HCT116 (cell line): Measurements from ENCODE around the gene IST1. TPM values are rescaled to one million over a fixed set of nuclear protein-coding genes. Genes with fewer than 3 reads are reported as not detected.

ENCODE experiments used
- ATAC-seq: fragments of 200-7000 bp; cut with Tn5 transposase; 2 replicates; pipeline ENCODE4 v1.9.1; 2020; ENCODE audit warnings: mild to moderate bottlenecking, moderate library complexity
- BruUV-seq: library from RNA; stranded (reverse); fragments of 400-500 nt; replicated peaks from 2 replicates; lab custom pipeline; 2021; lab: Mats Ljungman, UMichigan
- CTCF ChIA-PET: fragments of 300-600 bp; sonication (Branson Sonifier 250); formaldehyde crosslinking; loops from one replicate; lab custom pipeline; 2021; ENCODE audit warnings: antibody characterized with exemption; lab: Charles Lee
- POLR2A ChIA-PET: fragments of 300-600, 350-600 bp; sonication (Branson Sonifier 250); formaldehyde crosslinking; loops from one replicate; lab custom pipeline; 2021; ENCODE audit warnings: antibody characterized with exemption; lab: Charles Lee
- RAD21 ChIA-PET, 2 experiments: fragments of 300-600 bp; sonication (Branson Sonifier 250); formaldehyde crosslinking; loops; one replicate each; lab custom pipeline; 2023; ENCODE audit warnings: low total read pairs in 2 of 2; ENCODE audit not compliant: uncharacterized antibody in 2 of 2, unreplicated experiment in 2 of 2, low non-redundant PET in 1 of 2; lab: Charles Lee
- DNase-seq: peaks from one replicate; pipeline ENCODE4 v3.0.0-alpha.2; 2010; ENCODE audit warnings: low read depth, low spot score
- H2AFZ ChIP-seq: fragments of 200-600 bp; shearing (Covaris generic), sonication (generic); 2 replicates; pipeline ENCODE4 v1.6.1; 2017; ENCODE audit warnings: low read depth, mixed run types, mixed read lengths, antibody characterized with exemption, low read length; ENCODE audit not compliant: poor library complexity, severe bottlenecking
- H3K27ac ChIP-seq: 2 replicates; pipeline ENCODE4 v1.5.1; 2012; ENCODE audit warnings: low read depth, low read length
- H3K27me3 ChIP-seq: fragments of 200-600 bp; sonication (generic); 2 replicates; pipeline ENCODE4 v1.6.1; 2016; ENCODE audit warnings: mixed run types, low read length, mixed read lengths; ENCODE audit not compliant: insufficient read depth
- H3K36me3 ChIP-seq, 2 experiments: fragments of 200-500 bp in 1 of 2; fragments of 200-600 bp in 1 of 2; sonication (Bioruptor generic) in 1 of 2; sonication (generic) in 1 of 2; 2 replicates each; pipeline versions ENCODE4 v1.5.1 to v1.6.1; 2014 to 2016; ENCODE audit warnings: low read length in 2 of 2, inconsistent platforms in 1 of 2, mixed read lengths in 1 of 2, mixed run types in 1 of 2; ENCODE audit not compliant: insufficient read depth in 2 of 2, control insufficient read depth in 1 of 2
- H3K4me1 ChIP-seq, 2 experiments: fragments of 200-600 bp in 1 of 2; sonication (generic) in 1 of 2; 2 replicates each; pipeline versions ENCODE4 v1.5.1 to v1.6.1; 2012 to 2017; ENCODE audit warnings: low read length in 2 of 2, inconsistent platforms in 1 of 2, mild to moderate bottlenecking in 1 of 2, mixed read lengths in 1 of 2, mixed run types in 1 of 2, moderate library complexity in 1 of 2; ENCODE audit not compliant: insufficient read depth in 2 of 2, control insufficient read depth in 1 of 2
- H3K4me2 ChIP-seq: fragments of 200-600 bp; sonication (generic); 2 replicates; pipeline ENCODE4 v1.6.1; 2017; ENCODE audit warnings: mixed run types, low read length, mixed read lengths
- H3K4me3 ChIP-seq, 2 experiments: fragments of 200-600 bp in 1 of 2; sonication (generic) in 1 of 2; replicated peaks in 1 of 2; 2 replicates each; pipeline ENCODE4 v1.5.1; 2011 to 2016; ENCODE audit warnings: low read length in 2 of 2, control low read depth in 1 of 2, low read depth in 1 of 2, mild to moderate bottlenecking in 1 of 2, mixed read lengths in 1 of 2, mixed run types in 1 of 2
- H3K79me2 ChIP-seq: fragments of 200-600 bp; sonication (generic); 2 replicates; pipeline ENCODE4 v1.6.1; 2017; ENCODE audit warnings: mild to moderate bottlenecking, mixed run types, low read length, moderate library complexity, mixed read lengths; ENCODE audit not compliant: insufficient read depth
- H3K9ac ChIP-seq: fragments of 200-600 bp; sonication (generic); 2 replicates; pipeline ENCODE4 v1.6.1; 2016; ENCODE audit warnings: low read length, mixed read lengths
- H3K9me2 ChIP-seq: fragments of 200-600 bp; sonication (generic), shearing (Covaris generic); 2 replicates; pipeline ENCODE4 v1.6.1; 2017; ENCODE audit warnings: mixed run types, mild to moderate bottlenecking, moderate library complexity; ENCODE audit not compliant: insufficient read depth
- H3K9me3 ChIP-seq, 2 experiments: fragments of 200-500 bp in 1 of 2; fragments of 200-600 bp in 1 of 2; sonication (Bioruptor generic) in 1 of 2; sonication (generic) in 1 of 2; 2 replicates each; pipeline ENCODE4 v1.6.1; 2014 to 2017; ENCODE audit warnings: low read length in 2 of 2, mixed read lengths in 2 of 2, inconsistent platforms in 1 of 2, low read depth in 1 of 2, mild to moderate bottlenecking in 1 of 2, mixed run types in 1 of 2, moderate library complexity in 1 of 2; ENCODE audit not compliant: control insufficient read depth in 1 of 2, insufficient read depth in 1 of 2
- H4K20me1 ChIP-seq: fragments of 200-600 bp; sonication (generic), shearing (Covaris generic); 2 replicates; pipeline ENCODE4 v1.6.1; 2017; ENCODE audit warnings: mixed run types, mild to moderate bottlenecking, moderate library complexity; ENCODE audit not compliant: insufficient read depth
- CBX3 ChIP-seq: IDR thresholded peaks from 2 replicates; pipeline ENCODE4 v1.6.1; 2012; ENCODE audit warnings: low read depth
- CEBPB ChIP-seq: IDR thresholded peaks from 2 replicates; pipeline ENCODE4 v1.6.1; 2012; ENCODE audit warnings: low read depth
- EGR1 ChIP-seq: IDR thresholded peaks from 2 replicates; pipeline ENCODE4 v1.6.1; 2012; ENCODE audit warnings: low read depth
- ELF1 ChIP-seq: IDR thresholded peaks from 2 replicates; pipeline ENCODE4 v1.6.1; 2012; ENCODE audit warnings: low read depth, borderline replicate concordance
- EZH2 ChIP-seq: fragments of 200-600 bp; sonication (generic); IDR thresholded peaks from 2 replicates; pipeline ENCODE4 v1.6.1; 2017; ENCODE audit warnings: antibody characterized with exemption, mixed run types
- EZH2phosphoT487 ChIP-seq: fragments of 200-600 bp; IDR thresholded peaks from 2 replicates; pipeline ENCODE4 v1.6.1; 2018; ENCODE audit warnings: antibody characterized with exemption, borderline replicate concordance
- POLR2A ChIP-seq: IDR thresholded peaks from 2 replicates; pipeline ENCODE4 v1.7.0; 2011; ENCODE audit warnings: borderline replicate concordance; ENCODE audit not compliant: insufficient read depth, insufficient read length; ENCODE audit errors: extremely low read depth
- RAD21 ChIP-seq: IDR thresholded peaks from 2 replicates; pipeline ENCODE4 v1.6.1; 2012; ENCODE audit warnings: low read depth, mild to moderate bottlenecking
- SRF ChIP-seq: IDR thresholded peaks from 2 replicates; pipeline ENCODE4 v1.6.1; 2012; ENCODE audit warnings: low read depth
- ZFX ChIP-seq: fragments of 450-650 bp; IDR thresholded peaks from 2 replicates; pipeline ENCODE4 v1.6.1; 2017
- ZNF274 ChIP-seq: fragments of 200-500 bp; sonication (Bioruptor generic); IDR thresholded peaks from 2 replicates; pipeline ENCODE4 v1.6.1; 2014; ENCODE audit warnings: mild to moderate bottlenecking, low read depth, low read length, inconsistent platforms
- intact Hi-C: fragments of 100-400 bp; cut with micrococcal nuclease; formaldehyde crosslinking; loops from 2 replicates; pipeline ENCODE4 v1.10.0; 2022
- total RNA-seq: library from RNA; stranded (reverse); gene quantifications from one replicate; pipeline ENCODE4 v1.2.1, GENCODE V29; 2021; ENCODE audit not compliant: unreplicated experiment
- TF ChIP-seq, protein P1 (sequence below): IDR thresholded peaks from 2 replicates; pipeline ENCODE4 v1.6.1; 2012
- TF ChIP-seq, protein P2 (sequence below): IDR thresholded peaks from 2 replicates; pipeline ENCODE4 v1.6.1; 2012
- TF ChIP-seq, protein P3 (sequence below): IDR thresholded peaks from 2 replicates; pipeline ENCODE4 v1.6.1; 2011; ENCODE audit warnings: mild to moderate bottlenecking, low read length, moderate library complexity; ENCODE audit not compliant: insufficient replicate concordance; ENCODE audit errors: extremely low read depth

The IST1 gene
- total RNA-seq, 1 experiment from 2014 or later: 191 TPM

- Histone ChIP-seq H3K9me3 (no peaks in the 10 kb centered on the region), H3K9me2 (no peaks in the 10 kb centered on the region), H3K9ac (peak overlapping the region; percentile 99), H3K27me3 (no peaks in the 10 kb centered on the region), H4K20me1 (peaks cover 4% of the 10 kb centered on the region; the same call in 1 of the 2 replicates), H3K27ac (peak overlapping the region; percentile 94), H3K4me3 (peak overlapping the region; percentile 96 to 97), H3K4me2 (peak overlapping the region; percentile 83), H3K79me2 (peaks cover 55% of the 10 kb centered on the region), H3K4me1 (peaks cover 20 to 23% of the 10 kb centered on the region in 2 experiments), H3K36me3 (peaks cover 0 to 4% of the 10 kb centered on the region in 2 experiments; a peak in 1 of 4 replicates), H2AFZ (no peak overlapping the region)
- POLR2A ChIA-PET: interaction anchor here (0.8 to 0.9 kb wide), 2 partner anchors 12 to 14 kb away, joined by 4 read pairs; partner anchors contain the start of gene ZNF821
- TSS peak; percentile 63 for BruUV-seq
- CTCF ChIA-PET: no interaction called here
- TF ChIP-seq ZFX (peak; percentile 78), RAD21 (no peak), EZH2 (no peak)
- DNase-seq (no peak), ATAC-seq (peak; percentile 43)
- RAD21 ChIA-PET: no interaction called here
- intact Hi-C loops: loop anchor here (2.0 kb wide), 1 partner anchor 87 kb away; the partner anchor contains the start of gene AP1G1
Observed at GRCh38 chr16:71895679-71896365, 491 bp downstream of the IST1 start.

- ChIA-PET POLR2A (no interaction called here), RAD21 (no interaction called here)
- intact Hi-C loops: no loop called here
- no peak for TF ChIP-seq SRF
- TF ChIP-seq, protein P1, sequence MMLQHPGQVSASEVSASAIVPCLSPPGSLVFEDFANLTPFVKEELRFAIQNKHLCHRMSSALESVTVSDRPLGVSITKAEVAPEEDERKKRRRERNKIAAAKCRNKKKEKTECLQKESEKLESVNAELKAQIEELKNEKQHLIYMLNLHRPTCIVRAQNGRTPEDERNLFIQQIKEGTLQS: no peak
- TF ChIP-seq CBX3: no peak
- no peak for TF ChIP-seq POLR2A
- TF ChIP-seq CEBPB: no peak
- TF ChIP-seq, protein P2, sequence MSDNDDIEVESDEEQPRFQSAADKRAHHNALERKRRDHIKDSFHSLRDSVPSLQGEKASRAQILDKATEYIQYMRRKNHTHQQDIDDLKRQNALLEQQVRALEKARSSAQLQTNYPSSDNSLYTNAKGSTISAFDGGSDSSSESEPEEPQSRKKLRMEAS: no peak
- no peak for TF ChIP-seq ZFX
- no peak for TF ChIP-seq EGR1
- TF ChIP-seq EZH2phosphoT487: no peak
- TF ChIP-seq, protein P3, sequence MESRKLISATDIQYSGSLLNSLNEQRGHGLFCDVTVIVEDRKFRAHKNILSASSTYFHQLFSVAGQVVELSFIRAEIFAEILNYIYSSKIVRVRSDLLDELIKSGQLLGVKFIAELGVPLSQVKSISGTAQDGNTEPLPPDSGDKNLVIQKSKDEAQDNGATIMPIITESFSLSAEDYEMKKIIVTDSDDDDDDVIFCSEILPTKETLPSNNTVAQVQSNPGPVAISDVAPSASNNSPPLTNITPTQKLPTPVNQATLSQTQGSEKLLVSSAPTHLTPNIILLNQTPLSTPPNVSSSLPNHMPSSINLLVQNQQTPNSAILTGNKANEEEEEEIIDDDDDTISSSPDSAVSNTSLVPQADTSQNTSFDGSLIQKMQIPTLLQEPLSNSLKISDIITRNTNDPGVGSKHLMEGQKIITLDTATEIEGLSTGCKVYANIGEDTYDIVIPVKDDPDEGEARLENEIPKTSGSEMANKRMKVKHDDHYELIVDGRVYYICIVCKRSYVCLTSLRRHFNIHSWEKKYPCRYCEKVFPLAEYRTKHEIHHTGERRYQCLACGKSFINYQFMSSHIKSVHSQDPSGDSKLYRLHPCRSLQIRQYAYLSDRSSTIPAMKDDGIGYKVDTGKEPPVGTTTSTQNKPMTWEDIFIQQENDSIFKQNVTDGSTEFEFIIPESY: no peak
- TF ChIP-seq ELF1: no peak
- no peak for TF ChIP-seq ZNF274
Observed at GRCh38 chr16:71896764-71897368, 1.5 kb downstream of the IST1 start.

More at GRCh38 chr16:71896764-71897368, 1.5 kb downstream of the IST1 start:
- no peak for DNase-seq
- Histone ChIP-seq H3K9me2 (no peaks in the 10 kb centered on the region), H3K9me3 (no peaks in the 10 kb centered on the region), H3K4me3 (peak overlapping the region; percentile 96 to 97), H3K36me3 (peaks cover 0 to 4% of the 10 kb centered on the region in 2 experiments; a peak in 1 of 4 replicates), H3K27ac (peak overlapping the region; percentile 14; the same call in 1 of the 2 replicates), H3K79me2 (peaks cover 66% of the 10 kb centered on the region), H3K9ac (peak overlapping the region; percentile 99), H3K4me2 (peak overlapping the region; percentile 83), H3K27me3 (no peaks in the 10 kb centered on the region), H2AFZ (no peak overlapping the region), H4K20me1 (peaks cover 11% of the 10 kb centered on the region; the same call in 1 of the 2 replicates), H3K4me1 (peaks cover 14 to 16% of the 10 kb centered on the region in 2 experiments)
- CTCF ChIA-PET: no interaction called here
- no peak for ATAC-seq
- BruUV-seq: no TSS peak
